ENCODE measurements around the gene WRAP73.

WRAP73 gene

DNA sequence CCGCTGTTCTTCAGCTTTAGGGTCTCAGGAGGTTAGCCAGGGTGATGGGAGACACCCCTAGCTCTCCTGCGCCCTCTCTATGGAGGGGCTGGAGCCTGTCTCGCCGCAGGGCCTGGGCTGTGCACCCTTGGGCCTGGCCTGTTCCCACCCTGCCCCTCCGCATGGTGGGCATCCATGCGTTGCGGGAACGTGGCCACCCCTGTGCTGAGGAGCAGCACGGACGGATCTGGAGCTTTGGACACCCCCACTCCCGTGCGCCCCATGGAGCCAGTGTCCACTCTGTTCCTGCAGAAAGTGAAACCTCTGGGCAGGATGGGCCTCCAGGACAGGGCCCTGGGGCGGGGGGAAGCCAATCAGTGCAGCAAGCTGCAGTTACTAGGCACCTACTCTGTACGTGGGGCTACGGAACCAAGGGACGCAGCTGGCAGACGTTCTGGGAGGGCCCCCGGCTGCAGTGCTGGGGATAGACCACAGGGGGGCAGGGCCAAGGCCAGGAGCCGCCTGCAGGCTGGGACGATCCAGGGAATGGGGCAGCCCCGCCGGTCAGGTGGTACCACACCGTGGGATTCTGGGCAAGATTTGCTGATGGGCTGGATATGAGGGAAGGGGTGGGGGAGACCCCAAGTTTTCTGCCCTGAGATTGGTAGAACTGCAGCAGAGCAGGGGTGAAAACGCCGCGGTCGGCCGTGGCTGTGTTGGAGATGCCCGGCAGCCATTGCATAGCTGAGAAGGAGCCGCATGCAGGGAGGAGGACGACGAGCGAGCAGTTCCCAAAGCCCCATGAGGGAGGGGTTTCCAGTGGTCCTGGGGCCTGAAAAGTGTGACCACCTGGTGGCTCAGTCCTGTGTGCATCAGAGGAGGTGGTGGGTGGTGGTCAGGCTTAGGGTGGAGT, 45.7 kb upstream of the WRAP73 start:
- H3K4me3 ChIP-seq (ENCODE audit: low read length), result no peak overlapping the region; the same call in 1 of the 2 replicates
- peak; percentile 14 for DNase-seq (ENCODE audit: low read depth)

DNA sequence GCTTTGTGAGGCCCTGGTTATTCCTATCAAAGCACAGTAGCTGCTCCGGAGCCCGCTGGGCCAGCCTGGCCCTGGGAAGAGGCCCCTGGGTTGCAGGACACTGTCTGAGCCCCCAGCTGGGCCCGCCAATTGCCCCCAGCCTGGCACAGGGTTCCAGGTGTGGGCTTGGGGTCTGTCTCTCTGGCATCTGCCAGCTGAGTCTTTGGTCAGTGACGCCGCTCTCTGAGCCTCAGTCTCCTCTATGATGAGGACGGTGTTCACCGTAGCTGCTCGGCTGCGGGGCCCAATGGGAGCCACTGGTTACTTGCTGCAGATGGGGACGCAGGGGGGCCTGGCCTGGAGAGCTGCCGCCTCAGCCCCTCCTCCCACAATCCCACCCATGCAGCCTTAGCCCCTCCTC, 43.4 kb upstream of the WRAP73 start:
- TF ChIP-seq, protein P1, sequence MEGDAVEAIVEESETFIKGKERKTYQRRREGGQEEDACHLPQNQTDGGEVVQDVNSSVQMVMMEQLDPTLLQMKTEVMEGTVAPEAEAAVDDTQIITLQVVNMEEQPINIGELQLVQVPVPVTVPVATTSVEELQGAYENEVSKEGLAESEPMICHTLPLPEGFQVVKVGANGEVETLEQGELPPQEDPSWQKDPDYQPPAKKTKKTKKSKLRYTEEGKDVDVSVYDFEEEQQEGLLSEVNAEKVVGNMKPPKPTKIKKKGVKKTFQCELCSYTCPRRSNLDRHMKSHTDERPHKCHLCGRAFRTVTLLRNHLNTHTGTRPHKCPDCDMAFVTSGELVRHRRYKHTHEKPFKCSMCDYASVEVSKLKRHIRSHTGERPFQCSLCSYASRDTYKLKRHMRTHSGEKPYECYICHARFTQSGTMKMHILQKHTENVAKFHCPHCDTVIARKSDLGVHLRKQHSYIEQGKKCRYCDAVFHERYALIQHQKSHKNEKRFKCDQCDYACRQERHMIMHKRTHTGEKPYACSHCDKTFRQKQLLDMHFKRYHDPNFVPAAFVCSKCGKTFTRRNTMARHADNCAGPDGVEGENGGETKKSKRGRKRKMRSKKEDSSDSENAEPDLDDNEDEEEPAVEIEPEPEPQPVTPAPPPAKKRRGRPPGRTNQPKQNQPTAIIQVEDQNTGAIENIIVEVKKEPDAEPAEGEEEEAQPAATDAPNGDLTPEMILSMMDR (conservative IDR thresholded peaks at IDR 0.05; ENCODE audit: low read length), result no peak
- no peak overlapping the region for H3K4me3 ChIP-seq (ENCODE audit: low read length)
- no peak for DNase-seq (ENCODE audit: low read depth)

More for the DNA sequence above, 45.7 kb upstream of the WRAP73 start:
- TF ChIP-seq, protein P1 (conservative IDR thresholded peaks at IDR 0.05; ENCODE audit: low read length), result peak; percentile 63

DNA sequence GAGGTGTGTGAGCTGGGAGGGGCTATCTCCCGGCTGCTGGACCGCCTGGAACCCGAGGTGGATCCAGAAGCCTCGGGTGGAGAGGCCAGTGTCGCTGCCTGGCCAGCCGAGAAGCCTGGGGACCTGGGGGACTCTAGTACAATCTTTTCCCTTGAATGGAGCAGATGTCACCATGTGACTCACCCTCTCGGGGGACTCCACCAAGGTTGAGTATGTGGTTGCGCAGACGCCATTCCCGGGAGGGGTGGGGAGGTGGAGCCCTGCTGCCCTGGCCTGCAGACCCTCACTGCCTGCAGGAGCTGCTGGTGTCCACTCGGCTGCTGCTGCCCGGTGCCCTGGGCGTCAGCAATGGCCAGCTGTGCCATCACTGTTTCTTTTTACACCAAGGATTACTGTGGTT, 42.7 kb upstream of the WRAP73 start:
- TF ChIP-seq, protein P1 (conservative IDR thresholded peaks at IDR 0.05; ENCODE audit: low read length), result no peak
- no peak for DNase-seq (ENCODE audit: low read depth)
- H3K4me3 ChIP-seq (ENCODE audit: low read length), result no peak overlapping the region

DNA sequence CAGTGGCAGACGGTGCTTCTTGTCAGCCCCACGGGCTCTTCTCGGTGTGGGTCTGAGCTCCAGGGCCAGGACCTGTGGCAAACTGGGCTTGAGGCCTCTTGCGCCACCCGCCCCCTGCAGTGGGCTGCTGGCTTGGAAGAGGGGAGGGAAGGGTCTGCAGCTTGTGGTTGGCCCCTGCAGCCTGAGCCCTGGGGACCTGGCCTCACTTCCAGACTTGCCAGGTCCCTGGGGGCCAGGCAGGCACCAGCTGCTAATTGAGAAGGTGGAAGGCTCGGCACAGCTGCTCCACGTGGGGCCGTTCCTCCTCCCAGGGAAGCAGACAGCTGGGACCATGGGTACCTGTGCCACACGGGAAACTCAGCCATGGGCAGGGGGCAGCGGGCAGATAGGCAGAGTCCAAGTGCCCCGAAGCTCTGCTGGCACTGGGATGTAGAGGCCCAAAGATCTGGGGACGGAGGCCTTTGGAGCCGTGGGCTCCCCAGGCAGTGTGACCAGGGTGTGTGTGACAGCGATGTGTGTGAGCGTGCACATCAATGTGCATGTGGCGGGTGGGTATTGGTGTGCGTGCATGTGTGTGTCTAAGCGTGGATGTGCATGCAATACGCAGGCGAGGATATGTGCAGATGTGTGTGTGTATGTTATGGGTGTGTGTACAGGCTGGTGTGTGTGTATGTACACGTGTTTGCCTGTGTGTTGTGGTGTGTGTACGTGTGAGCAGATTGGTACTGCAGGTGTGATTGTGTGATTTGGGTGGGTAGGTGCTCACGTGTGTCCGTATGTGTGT, 41.7 kb upstream of the WRAP73 start:
- no peak for DNase-seq (ENCODE audit: low read depth)
- TF ChIP-seq, protein P1 (conservative IDR thresholded peaks at IDR 0.05; ENCODE audit: low read length), result no peak
- H3K4me3 ChIP-seq (ENCODE audit: low read length), result no peak overlapping the region

DNA sequence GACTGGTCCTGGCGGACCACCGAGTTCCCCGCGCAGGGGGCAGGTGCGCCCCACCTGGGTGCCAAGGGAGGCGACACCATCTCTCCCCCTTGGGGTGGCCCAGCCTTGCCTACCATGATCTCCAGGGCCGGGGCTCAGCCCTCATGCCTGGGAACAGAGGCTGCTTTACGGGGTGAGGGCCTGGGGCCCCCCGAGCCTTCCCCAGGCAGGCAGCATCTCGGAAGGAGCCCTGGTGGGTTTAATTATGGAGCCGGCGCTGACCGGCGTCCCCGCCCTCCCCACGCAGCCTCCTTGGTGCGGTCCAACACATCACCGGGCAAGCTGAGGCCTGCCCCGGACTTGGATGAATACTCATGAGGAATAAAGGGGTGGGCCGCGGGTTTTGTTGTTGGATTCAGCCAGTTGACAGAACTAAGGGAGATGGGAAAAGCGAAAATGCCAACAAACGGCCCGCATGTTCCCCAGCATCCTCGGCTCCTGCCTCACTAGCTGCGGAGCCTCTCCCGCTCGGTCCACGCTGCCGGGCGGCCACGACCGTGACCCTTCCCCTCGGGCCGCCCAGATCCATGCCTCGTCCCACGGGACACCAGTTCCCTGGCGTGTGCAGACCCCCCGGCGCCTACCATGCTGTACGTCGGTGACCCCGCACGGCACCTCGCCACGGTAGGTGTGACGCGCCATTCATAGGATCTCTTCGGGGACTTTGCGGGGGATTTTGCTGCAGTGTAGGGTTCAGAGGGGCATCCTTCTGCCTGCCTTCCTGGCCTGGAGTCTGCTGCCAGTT, 40.6 kb upstream of the WRAP73 start:
- DNase-seq (ENCODE audit: low read depth), result no peak
- TF ChIP-seq, protein P1 (conservative IDR thresholded peaks at IDR 0.05; ENCODE audit: low read length), result no peak
- H3K4me3 ChIP-seq (ENCODE audit: low read length), result no peak overlapping the region

DNA sequence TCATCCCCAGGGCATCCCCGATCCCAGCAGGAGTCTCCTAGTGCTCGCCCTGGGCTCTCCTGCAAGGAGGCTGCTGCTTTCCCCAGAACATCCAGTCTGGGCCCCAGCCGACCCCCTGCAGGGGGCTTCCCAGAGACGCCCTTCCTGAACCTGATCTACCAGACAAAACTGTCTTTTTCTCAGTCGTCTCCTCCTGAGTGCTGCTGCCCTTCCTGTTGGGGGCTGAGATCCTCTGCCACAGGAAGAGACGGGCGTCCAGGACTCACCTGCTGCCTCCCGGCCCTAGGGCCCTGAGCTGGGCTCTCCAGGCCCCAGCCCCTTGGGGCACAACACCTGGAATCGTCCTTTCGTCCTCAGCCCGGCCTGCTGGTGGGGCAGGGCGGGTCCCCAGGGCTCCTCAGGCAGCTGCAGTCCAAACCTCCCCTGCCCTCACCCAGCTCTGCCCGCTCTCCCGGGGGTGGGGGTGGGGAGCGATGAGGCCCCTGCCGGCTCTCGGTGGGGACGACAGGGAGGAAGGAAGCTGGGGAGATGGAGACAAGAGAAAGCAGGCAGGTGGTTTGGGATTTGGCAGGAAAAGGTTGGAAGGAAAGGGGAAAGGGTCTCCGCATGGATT, 39.3 kb upstream of the WRAP73 start:
- no peak overlapping the region for H3K4me3 ChIP-seq (ENCODE audit: low read length)
- no peak for DNase-seq (ENCODE audit: low read depth)
- TF ChIP-seq, protein P1 (conservative IDR thresholded peaks at IDR 0.05; ENCODE audit: low read length), result no peak
